ENCODE results near the gene EFCAB6. TPM values are rescaled to one million over a fixed set of nuclear protein-coding genes. Genes with fewer than 3 reads are reported as not detected.

The EFCAB6 gene
- total and polyA plus RNA-seq, 2 donors (not counting 1 experiment from before 2014, with no cell fraction given), result 0.07 to 0.10 TPM

- Mint-ChIP-seq H3K9me3 (ENCODE audit: insufficient read depth) (no peaks in the 10 kb centered on the region), H3K4me3 (no peak overlapping the region), H3K4me1 (no peaks in the 10 kb centered on the region), H3K27me3 (peaks cover 18% of the 10 kb centered on the region), H3K27ac (no peak overlapping the region)
- Histone ChIP-seq H3K27ac (ENCODE audit: low read length in 2 of 2) (no peak overlapping the region), H3K4me3 (ENCODE audit: control extremely low read depth in 1 of 5, extremely low read depth in 1 of 5, insufficient read depth in 1 of 5, low read depth in 2 of 5, low read length in 4 of 5) (no peak overlapping the region), H3K4me2 (replicated peaks; ENCODE audit: low read depth, low read length, poor library complexity, severe bottlenecking) (no peak overlapping the region), H3K79me2 (ENCODE audit: control insufficient read depth, insufficient read depth, low read length) (no peaks in the 10 kb centered on the region), H3K36me3 (replicated peaks in 1 of 2; ENCODE audit: control extremely low read depth in 1 of 2, control insufficient read depth in 1 of 2, extremely low read depth in 1 of 2, insufficient read depth in 2 of 2, low read length in 1 of 2) (no peaks in the 10 kb centered on the region), H4K20me1 (ENCODE audit: control insufficient read depth, insufficient read depth, low read length, poor library complexity, severe bottlenecking) (no peaks in the 10 kb centered on the region), H3K4me1 (ENCODE audit: control insufficient read depth in 2 of 2, insufficient read depth in 2 of 2, low read length in 2 of 2) (no peaks in the 10 kb centered on the region), H3K27me3 (replicated peaks in 1 of 4; ENCODE audit: control extremely low read depth in 1 of 4, control insufficient read depth in 3 of 4, insufficient read depth in 4 of 4, low read length in 3 of 4) (peaks cover 0 to 7% (median 0%) of the 10 kb centered on the region in 4 experiments), H3K9me3 (ENCODE audit: control extremely low read depth in 1 of 3, control insufficient read depth in 2 of 3, insufficient read depth in 1 of 3, low read length in 2 of 3) (peaks cover 0 to 3% (median 0%) of the 10 kb centered on the region in 3 donors), H2AFZ (ENCODE audit: insufficient read depth, low read depth, low read length, poor library complexity, severe bottlenecking) (no peak overlapping the region), H3K9ac (ENCODE audit: low read length) (no peak overlapping the region)
- intact Hi-C loops (cut with micrococcal nuclease), result no loop called here
- TF ChIP-seq CTCF (IDR thresholded peaks at IDR 0.05) (no peak), EZH2 (IDR thresholded peaks at IDR 0.05; ENCODE audit: borderline replicate concordance, insufficient read depth, low read depth, low read length, poor library complexity, severe bottlenecking) (no peak)
- ATAC-seq (ENCODE audit: low read depth), result no peak
- WGBS (ENCODE audit: insufficient coverage), result no CpG with 5 or more reads among the region's 2 CpGs
- POLR2A ChIA-PET, result no interaction called here
- DNase-seq, result no peak
- CTCF ChIA-PET, result no interaction called here
These were observed 282.6 kb downstream of the EFCAB6 start for GRCh38 chr22:43529461-43529860.

GRCh38 chr22:43528601-43529360, 283.3 kb downstream of the EFCAB6 start:
- Mint-ChIP-seq H3K27me3 (peaks cover 18% of the 10 kb centered on the region), H3K9me3 (ENCODE audit: insufficient read depth) (no peaks in the 10 kb centered on the region), H3K4me3 (no peak overlapping the region), H3K27ac (no peak overlapping the region), H3K4me1 (no peaks in the 10 kb centered on the region)
- DNase-seq, result no peak
- CTCF ChIA-PET, result no interaction called here
- no peak overlapping the region for H3K27ac ChIP-seq (ENCODE audit: low read length in 2 of 2)
- H4K20me1 ChIP-seq (ENCODE audit: control insufficient read depth, insufficient read depth, low read length, poor library complexity, severe bottlenecking), result no peaks in the 10 kb centered on the region
- no peak overlapping the region for H3K4me3 ChIP-seq (ENCODE audit: control extremely low read depth in 1 of 5, extremely low read depth in 1 of 5, insufficient read depth in 1 of 5, low read depth in 2 of 5, low read length in 4 of 5)
- POLR2A ChIA-PET, result no interaction called here
- no peak for ATAC-seq (ENCODE audit: low read depth)
- no peak overlapping the region for H3K9ac ChIP-seq (ENCODE audit: low read length)
- H2AFZ ChIP-seq (ENCODE audit: insufficient read depth, low read depth, low read length, poor library complexity, severe bottlenecking), result no peak overlapping the region
- intact Hi-C loops (cut with micrococcal nuclease), result no loop called here
- no peaks in the 10 kb centered on the region for H3K79me2 ChIP-seq (ENCODE audit: control insufficient read depth, insufficient read depth, low read length)
- no peak overlapping the region for H3K4me2 ChIP-seq (replicated peaks; ENCODE audit: low read depth, low read length, poor library complexity, severe bottlenecking)
- WGBS (ENCODE audit: insufficient coverage), result 79% methylated on average over 6 of the region's 12 CpGs
- peaks cover 0 to 7% (median 0%) of the 10 kb centered on the region in 4 experiments for H3K27me3 ChIP-seq (replicated peaks in 1 of 4; ENCODE audit: control extremely low read depth in 1 of 4, control insufficient read depth in 3 of 4, insufficient read depth in 4 of 4, low read length in 3 of 4)
- peaks cover 0 to 2% (median 0%) of the 10 kb centered on the region in 3 donors for H3K9me3 ChIP-seq (ENCODE audit: control extremely low read depth in 1 of 3, control insufficient read depth in 2 of 3, insufficient read depth in 1 of 3, low read length in 2 of 3)
- H3K4me1 ChIP-seq (ENCODE audit: control insufficient read depth in 2 of 2, insufficient read depth in 2 of 2, low read length in 2 of 2), result no peaks in the 10 kb centered on the region
- no peak for TF ChIP-seq EZH2 (IDR thresholded peaks at IDR 0.05; ENCODE audit: borderline replicate concordance, insufficient read depth, low read depth, low read length, poor library complexity, severe bottlenecking)
- no peak for TF ChIP-seq CTCF (IDR thresholded peaks at IDR 0.05)
- no peaks in the 10 kb centered on the region for H3K36me3 ChIP-seq (replicated peaks in 1 of 2; ENCODE audit: control extremely low read depth in 1 of 2, control insufficient read depth in 1 of 2, extremely low read depth in 1 of 2, insufficient read depth in 2 of 2, low read length in 1 of 2)
